Hematopoietic multipotent progenitor cell treated with erythropoietin and hydrocortisone succinate and interleukin-3 and kit ligand, for 4 days (in vitro differentiated cells): Measurements from ENCODE around the gene ERC2.

Experiments
- DNase-seq: peaks from one replicate; pipeline ENCODE4 v3.0.0-alpha.2; 2015

Gene ERC2

DNA sequence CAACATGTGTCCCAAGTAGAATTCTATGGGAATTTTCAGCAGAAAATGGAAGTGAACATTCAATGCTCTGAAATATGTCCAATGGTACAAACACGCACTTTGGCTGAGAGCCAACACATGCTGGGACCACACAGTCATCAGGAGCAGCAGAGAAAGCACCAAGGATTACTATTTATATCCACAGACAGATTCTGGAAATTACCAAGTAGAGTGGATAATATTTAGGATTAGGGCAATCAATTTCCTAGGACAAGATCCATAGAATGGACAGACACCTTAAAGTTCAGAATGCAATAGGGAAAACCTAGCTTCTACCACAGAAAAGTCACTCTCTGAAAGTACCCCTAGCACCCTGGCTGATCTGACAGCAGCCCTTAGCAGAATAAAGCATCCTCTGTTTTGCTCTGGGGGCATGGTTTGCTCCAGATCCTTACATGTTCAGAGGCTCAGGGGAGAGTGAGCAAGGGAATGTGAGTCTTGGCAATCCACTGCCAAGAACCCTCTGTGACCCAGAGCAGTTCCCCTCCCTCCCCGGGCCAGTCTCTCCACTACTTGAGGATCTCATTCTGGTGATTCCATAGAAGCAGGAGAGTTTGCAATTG, 775.2 kb downstream of the ERC2 start:
- no peak for DNase-seq

DNA sequence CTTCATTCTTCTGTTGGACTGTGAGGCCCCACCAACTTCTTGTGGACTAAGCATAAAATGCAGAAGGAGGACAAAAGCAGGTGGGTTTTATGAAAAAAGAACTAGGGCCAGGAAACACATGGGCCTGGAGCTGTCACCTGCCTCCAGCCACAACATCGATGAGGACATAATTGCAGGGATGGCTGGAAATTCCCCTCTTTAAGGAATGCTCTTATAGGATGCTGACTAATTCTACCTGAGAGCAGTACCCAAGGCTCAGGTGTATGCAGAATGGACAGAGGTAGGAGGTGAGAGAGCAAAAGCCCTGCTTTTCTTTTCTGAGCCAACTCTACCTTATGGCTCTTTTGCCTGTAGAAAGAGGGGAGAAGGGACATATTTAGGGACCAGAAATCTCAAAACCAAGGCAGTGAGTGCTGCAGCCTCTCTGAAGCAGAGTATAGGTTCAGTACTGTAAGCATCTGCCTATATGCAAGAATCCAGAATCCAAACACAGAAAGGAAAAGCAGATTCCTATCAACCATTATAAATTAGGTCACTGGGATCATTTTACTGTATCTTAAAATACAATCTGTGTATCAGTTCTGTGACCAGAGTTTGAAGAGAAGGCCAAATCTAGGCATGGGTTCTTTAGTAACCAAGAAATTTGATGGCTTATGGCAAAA, 775.8 kb downstream of the ERC2 start:
- no peak for DNase-seq

DNA sequence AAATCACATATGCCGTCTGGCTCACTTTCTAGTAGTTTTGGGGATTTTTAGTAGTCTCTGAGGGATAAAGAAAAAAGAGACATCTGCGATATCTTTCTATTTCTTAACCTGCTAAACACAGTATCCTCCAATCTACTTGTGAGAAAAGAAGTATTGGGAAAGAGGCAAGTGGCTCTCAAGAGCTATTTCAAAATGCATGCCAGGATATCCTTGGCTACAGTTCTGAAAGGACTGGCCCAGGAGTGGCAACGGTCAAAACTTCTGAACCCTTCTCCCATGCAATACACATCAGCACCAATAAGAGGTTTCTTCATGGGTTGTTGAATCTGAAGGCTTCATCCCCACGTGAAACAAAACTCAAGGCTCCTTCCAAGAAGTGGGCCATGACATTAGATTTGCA, 777.1 kb downstream of the ERC2 start:
- no peak for DNase-seq

DNA sequence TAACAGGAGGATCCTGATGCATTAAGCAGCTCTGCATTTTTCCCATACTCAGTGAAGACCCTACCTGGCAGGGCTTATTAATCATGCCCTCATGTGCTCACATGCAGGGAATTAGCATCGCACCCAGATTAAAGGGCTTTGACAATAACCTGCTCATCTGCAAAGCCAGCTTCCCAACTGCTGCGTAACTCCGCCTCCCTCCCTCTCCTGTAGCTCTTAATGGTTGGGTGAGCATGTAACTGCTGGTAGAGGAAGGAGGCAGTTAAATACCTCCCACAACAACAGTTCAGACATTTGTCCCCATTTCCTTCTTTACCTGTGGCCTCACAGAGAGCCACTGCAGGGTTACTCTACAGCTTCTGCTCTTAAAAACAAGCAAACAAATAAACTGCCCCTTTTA, 777.5 kb downstream of the ERC2 start:
- no peak for DNase-seq

DNA sequence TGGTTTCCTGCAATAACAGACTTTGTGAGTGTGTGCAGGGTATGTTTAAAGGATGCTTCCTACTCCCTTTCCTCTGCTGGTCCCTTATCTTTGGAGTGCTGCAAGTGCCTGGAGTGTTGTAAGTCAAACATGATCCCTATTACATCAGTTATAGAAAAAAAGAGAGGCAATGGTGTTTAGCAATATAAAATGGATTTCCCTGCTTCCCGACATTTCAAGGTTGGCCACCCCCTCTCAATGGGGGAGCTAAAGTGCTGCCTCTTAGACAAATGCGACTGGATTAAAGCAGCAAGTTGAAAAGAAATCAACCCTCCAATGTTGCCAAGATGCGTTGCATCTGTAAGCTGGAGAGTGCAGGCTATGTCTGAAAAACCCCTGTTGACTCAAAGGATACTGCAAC, 778.1 kb downstream of the ERC2 start:
- DNase-seq, result no peak

DNA sequence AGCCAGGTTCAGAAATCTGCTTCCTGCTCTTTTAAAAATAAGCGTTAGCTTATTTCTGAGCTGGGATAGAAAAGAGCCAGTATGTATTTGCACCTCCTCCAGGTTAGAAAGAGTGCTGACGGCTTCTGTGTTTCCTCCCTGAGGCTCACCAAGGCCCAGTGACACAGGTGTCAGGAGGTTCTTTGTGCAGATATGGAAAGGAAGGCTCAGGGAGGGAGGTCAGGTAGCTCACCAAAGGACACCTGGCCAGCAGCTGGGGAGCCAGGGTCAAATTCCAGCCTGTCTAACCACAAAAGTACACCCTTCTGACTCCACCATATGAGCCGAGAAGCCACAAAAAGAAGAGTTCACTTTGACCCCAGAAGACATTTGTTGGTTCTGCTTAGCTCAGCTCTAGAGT, 780.1 kb downstream of the ERC2 start:
- no peak for DNase-seq

DNA sequence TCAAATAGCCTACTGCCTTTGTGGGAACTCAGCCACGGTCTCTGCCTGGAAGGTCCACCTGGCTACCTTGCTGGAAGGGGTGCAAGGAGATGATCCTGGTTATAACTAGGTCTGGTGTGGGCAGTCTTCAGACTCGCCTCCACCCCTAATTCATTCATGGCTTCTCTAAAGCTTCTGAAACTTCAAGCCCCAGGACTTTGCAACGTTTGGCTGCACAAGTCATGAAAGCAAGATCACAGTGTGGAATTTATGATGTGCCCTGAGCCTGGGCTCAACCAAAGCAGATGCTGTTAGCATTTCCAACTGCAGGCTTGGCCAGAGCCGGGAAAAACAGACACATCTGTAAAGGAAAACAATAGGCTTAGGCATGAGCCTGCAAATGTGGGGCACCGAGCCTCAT, 780.7 kb downstream of the ERC2 start:
- no peak for DNase-seq

DNA sequence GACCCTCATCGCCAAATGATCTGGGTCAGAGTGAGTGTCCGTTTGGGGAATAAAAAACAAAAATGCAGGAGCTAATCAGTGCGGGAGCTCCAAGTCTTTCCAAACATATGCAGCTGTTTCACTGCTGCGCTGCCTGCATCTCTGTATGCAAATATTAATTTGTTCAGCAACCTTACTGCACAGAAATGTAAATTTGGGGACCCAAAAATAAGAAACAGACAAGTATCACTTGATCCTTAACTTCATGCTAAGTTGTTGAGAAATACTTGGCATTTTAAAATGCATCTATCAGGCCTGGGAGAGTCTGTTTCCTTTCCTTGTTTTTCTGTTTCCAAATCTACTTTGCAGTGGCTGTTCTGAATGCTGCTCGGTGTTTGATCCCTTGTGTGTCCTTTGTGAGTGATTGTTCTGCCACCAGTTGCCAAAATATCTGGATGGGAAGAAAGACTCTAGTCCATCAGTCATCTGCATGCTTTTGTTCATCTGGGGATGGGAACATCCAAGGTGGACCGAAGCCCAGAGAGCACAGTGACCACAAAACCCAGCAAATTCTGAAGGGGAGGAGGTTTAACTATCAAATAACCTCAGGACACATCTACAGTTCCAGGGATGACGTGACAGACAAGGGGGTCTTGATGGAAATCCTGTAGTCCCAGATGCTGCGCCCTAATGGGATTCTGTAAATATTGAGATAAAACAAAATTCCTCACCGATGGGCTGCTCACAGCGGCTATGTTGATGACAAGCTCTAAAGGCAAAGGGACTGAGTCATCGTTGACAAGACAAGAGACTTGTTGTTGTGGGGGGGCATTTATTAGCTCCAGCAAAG, 781.6 kb downstream of the ERC2 start:
- no peak for DNase-seq

DNA sequence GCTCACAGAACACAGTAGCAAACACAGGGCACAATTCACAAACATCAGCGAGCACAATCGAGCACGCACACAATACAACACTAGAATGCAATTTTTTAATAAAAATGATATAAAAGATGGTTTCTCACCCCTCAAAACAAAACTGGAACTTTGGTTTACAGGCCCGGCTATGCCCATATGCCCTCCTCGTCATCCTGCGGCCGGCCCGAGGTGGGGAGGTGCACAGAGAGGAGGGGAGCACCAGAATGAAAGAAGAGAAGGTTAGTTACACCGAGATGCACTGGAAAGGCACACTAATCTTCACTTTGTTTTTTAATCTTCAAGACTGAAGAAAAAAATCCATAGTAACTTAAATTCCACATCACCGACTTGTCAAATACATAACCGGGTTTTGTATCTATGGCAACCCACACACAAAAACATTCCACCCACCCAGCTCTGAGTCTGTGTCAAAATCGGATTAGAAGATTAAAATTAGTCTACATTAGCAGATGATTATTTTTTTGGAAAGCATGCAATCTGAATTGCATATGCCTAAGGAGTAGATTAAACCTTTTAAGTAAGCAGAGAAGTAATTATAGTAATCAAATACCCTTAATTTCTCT, 784.5 kb downstream of the ERC2 start:
- no peak for DNase-seq

DNA sequence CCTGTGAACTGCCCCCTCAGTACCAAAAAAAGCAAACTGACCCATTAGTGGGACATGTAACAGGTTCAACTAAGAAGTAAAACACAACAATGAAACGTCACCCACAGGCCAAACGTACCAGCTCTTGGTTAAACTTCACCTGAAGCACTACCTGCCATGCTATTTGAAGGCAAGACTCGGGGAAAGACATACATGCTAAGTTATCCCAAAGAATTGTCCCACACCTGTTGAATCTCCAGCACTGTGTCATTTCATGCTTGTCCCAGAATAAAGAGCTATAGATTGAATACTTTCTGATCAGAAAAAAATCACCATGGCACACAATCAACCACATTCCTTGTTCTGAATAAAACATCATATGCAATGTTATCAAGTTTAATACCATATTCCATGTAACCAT, 785.8 kb downstream of the ERC2 start:
- DNase-seq, result no peak

DNA sequence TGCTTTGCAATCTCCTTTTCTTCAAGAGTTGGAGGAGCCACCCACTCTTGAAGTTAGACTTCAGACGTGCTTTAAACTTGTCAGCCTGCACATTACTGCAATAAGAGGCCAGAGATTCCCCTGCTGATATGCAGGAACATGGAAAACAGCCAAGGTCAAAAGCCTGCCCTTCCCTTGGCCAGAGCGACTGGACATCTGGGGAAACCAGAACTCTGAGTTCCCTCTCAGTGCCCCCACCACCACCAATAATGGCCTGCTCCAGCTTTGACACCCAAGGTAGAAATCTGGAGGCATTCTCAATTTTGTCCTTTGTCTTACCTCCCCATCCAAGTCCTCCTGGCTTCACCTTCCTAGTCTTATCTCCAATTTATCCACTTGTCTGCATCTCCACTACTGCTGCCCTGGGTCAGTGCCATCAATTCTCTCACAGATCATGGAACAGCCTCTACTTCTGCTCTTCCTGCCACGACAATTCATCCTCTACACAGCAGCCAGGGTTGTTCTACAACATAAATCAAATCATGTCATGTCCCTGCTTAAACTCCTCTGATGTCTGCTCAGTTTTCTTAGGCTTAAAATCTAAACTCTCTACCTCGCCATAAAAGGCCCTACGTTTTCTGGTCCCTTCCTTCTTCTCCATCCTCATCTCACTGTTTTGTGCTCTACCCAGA, 789.6 kb downstream of the ERC2 start:
- no peak for DNase-seq

DNA sequence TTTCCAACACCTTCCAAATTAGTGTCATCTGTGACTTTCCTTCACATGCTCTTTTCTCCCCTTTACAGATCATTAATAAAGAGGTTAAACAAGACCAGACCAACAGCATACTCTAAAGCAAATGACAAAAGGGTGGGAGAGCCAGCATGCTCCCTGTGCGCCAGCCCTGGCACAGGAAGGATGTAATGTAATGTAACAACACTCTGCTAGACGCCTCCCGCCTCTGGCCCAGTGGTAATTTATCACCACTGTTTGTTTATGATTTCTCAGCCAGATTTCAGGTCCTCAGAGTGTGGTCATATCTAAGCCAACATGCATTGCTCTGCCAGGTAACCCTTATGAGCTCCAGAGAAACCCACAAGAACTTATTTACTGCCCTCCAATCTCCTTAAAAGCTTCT, 791.6 kb downstream of the ERC2 start:
- DNase-seq, result no peak

DNA sequence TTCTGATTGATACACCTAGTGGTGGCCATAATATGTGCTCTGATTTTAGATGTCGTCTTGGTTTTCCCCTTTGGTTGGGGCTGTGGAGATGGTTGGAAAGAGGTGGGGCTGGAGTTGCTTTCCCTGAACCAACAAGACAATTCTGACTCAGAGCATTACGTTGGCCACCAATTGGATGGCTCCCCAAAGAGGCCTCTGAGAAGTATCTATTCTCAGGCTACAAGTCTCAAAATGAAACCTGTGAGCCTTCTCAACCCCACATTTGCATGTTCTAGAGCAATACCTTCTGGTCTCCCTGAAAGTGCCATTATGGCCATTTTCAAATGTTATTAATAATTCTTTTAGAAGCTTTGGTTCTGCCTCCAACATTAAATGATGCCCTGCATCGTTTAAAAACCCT, 792.8 kb downstream of the ERC2 start:
- no peak for DNase-seq

DNA sequence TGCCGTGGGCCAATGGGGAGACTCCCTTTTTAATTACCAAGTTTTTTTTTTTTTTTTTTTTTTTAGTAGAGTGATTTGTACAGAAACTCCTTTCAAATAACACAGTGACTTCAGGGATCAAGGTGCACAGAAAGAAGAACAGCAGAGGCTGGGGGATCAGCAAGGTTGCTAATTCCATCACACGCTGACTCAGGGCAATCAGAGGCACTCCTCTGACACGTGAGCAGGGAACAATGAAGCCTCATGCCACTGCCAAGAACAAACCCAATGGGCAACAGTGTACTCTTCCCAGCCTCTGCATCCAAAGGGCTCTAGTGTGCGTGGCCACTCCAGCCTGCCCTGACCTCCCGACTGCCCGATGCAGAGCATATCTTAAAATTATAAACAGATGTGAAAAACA, 794.5 kb downstream of the ERC2 start:
- DNase-seq, result no peak

DNA sequence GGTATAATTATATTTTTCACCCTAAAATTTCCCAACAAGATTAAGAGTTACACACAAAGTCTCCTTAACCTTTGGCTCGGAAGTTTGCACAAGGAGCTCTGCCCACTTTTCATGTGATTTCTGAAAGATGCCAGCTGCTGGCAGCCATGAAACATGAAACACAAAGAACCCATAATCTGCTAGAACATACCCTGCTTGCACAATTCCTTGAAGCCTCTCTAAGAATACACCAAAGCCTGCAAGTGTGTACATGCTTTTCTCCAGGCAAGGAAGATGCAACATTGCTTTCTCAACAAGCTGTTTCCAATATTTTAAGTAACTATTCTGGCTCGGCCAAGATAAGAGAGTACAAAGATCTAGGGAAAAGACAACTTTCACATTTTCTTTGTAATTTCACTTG, 799.1 kb downstream of the ERC2 start:
- no peak for DNase-seq

DNA sequence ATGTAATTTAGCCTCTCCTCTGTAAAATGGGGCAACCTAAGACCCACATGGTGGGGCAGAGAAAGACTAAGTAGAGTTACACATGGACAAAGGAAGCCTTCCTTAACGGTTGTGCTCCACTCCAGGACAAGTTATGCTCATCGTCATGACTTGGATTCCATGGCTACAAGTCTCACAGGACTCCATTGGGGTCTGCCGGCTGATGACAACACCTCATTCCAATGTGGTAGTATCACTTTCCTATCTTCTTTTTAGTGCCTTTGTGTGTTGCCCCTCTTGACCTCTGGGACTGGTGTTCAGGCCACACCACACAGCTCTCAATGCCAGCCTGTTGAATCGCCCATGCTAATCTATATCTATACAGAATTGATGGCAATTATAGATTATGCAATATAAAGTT, 799.9 kb downstream of the ERC2 start:
- no peak for DNase-seq

DNA sequence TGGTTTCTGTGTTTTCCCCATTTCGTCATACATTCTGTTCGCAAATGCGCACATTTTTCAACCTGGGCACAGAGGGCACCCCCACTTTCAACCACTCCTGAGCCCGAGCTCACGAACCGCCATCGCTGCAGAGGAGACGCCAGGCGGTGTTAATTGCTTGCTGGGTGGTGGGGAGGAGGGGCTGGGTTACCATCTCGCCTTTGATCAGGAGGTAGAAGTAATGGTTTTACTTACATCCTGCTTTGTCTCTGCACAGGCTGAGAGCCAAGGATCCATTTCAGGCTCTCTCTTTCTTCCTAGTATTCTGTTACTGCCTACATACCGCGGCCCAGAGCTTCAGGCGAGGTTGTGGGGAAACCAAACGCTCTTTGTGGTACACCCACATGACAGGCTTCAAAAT, 803.9 kb downstream of the ERC2 start:
- no peak for DNase-seq

DNA sequence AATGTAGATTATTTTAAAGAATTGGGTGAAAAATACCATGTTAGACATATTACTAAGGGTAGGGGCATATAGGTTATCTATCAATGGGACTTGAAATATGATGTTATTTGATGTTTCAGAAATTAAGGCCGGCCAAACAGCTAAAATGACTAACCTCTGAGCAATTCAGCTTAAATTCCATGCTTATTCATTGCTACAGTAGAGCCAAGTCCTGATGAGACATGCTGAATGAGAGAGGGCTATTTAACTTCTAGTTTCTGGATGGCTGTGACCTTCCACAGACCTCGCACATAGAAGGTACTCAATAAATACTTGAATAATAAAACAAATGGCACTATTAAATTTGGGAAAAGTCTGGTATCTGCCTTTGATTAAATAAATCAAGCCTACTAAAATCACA, 805.6 kb downstream of the ERC2 start:
- DNase-seq, result no peak

DNA sequence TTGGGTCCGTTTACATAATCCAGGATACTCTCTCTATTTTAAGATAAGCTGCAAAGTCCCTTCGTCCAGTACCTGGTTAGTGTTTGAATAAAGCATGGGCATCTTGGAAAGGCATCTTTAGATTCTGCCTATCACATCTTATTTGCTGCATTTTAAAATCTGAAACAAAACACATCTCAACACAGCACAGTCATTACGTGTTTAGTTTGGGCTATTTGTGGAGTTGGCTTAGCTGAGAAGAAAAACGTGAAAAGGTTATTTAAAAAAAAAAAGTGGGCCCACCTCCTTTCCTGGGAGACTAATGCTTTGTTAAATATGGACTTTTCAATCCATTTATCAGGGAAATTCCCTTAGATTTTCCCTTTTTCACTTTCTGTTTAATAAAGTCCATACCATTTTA, 806.7 kb downstream of the ERC2 start:
- DNase-seq, result no peak

DNA sequence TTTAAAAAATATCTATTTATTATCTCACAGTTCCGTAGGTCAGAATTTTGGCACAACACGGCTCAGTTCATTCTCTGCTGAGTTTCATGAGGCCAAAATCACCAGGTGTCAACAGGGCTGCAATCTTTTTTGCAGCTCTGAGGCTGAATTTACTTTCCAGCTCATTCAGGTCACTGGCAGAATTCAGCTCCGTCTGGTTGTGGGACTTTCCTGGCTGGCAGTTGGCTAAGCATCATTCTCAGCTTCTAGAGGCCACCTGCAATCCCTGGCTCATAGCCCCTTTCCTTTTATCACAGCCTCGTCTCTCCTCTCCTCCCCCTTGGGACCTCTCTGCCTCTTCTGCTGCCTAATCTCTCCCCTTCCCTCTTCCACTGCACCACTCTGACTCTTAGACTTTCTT, 807.1 kb downstream of the ERC2 start:
- no peak for DNase-seq

DNA sequence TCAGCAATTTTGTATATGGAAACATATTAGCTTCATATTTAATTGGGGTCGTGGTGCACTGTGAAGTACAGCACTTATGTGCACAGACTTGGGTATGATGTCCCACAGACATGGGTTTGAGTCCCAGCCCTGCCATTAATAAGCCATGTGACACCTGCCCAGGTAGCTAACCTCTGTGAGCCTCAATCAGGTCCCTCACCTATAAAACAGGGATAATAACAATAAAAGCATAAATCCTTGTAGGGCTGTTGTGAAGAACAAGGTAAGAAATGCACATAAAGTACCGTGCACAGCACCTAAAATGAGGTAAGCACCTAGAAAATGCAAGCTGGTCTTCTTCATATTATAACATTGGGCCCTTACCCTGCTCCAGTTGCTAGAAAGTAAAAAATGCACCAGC, 807.6 kb downstream of the ERC2 start:
- DNase-seq, result no peak

DNA sequence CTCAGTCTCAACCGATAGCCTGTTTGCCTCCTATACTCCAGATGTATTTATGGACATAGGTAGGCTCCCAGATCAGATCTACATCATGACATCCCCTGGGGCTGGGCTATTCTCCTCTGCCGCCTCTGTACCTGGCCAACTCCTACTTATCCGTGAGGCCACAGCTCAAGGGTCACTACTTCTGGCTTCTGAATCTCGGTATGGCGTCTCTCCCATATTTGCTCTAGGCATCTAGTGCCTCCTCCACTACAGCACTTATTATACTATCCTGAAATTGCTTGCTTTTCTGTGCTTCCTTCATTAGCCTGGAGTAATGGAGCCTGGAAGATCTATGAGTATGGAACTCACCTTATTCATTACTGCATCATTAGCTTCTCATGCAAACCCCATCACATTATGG, 808.6 kb downstream of the ERC2 start:
- DNase-seq, result no peak
